GM19239 (cell line): Measurements from ENCODE around the gene PAQR6.

Experiments
- DNase-seq: peaks from one replicate; pipeline ENCODE4 v3.0.0; 2011; ENCODE audit warnings: low spot score; ENCODE audit not compliant: insufficient read length
- FAIRE-seq: peaks from 2 replicates; lab custom pipeline; 2011; peaks lifted over from hg19 to GRCh38; lab: Jason Lieb, UNC

PAQR6 gene

GRCh38 chr1:156203331-156203730 lies 44.5 kb downstream of the PAQR6 start:
- DNase-seq (no peak), FAIRE-seq (no peak)

GRCh38 chr1:156200044-156200443 lies 47.8 kb downstream of the PAQR6 start:
- FAIRE-seq (no peak), DNase-seq (no peak)

- no peak for DNase-seq
- peak; percentile 78 for FAIRE-seq
Observed at GRCh38 chr1:156198831-156199349, 49.0 kb downstream of the PAQR6 start.

GRCh38 chr1:156196445-156196844 lies 51.4 kb downstream of the PAQR6 start:
- DNase-seq (no peak), FAIRE-seq (no peak)

- no peak for DNase-seq
- FAIRE-seq: no peak
Observed at GRCh38 chr1:156195853-156196252, 52.0 kb downstream of the PAQR6 start.

- DNase-seq (no peak), FAIRE-seq (no peak)
Observed at GRCh38 chr1:156194300-156194652, 53.6 kb downstream of the PAQR6 start.

- DNase-seq: peak; percentile 92
- FAIRE-seq: peak; percentile 96
Observed at GRCh38 chr1:156193488-156194299, 54.2 kb downstream of the PAQR6 start, which contains the start of gene SLC25A44. TSS of gene SLC25A44 (plus strand) at chr1:156194104. CDS start at chr1:156199848, 5,744 bp downstream.
